NAMALWA (cell line): Measurements from ENCODE around the gene PGBD5.

Experiments used
- DNase-seq: peaks from one replicate; pipeline ENCODE4 v3.0.0-alpha.2; 2015; ENCODE audit warnings: low spot score

Gene PGBD5

DNA sequence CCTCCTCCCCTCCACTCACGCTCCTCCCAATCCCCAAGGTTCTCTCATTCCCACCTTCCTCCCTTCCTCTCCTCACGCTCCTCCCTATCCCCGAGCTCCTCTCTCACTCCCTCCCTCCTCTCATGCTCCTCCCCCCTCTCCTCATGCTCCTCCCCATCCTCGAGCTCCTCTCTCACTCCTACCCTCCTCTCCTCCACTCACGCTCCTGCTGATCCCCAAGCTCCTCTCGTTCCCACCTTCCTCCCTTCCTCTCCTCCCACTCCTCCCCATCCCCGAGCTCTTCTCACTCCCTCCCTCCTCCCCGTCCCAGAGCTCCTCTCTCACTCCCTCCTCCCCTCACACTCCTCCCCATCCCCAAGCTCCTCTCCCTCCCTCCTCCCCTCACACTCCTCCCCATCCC is 31.4 kb downstream of the PGBD5 start:
- DNase-seq: no peak

DNA sequence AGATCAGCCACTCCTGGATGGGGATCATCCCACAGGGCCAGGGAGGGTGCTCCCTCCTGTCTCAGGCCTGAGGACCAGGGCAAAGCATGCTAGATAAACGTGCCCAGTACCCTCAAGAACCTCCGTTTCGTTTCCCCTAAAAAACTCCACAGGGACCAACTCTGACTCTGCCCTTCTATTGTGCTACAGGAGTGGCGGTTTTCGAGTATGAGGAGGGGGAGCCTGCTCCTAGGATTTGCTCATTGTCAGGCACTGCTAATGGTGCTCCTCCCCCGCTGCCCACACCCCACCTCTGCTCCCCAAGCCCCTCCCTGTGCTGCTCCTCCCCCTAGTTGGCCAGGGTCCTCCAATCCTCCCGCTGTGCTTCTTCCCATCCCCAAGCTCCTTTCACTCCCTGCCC is 32.0 kb downstream of the PGBD5 start:
- peak; percentile 11 for DNase-seq

- no peak for DNase-seq
Measured at GRCh38 chr1:230393722-230394121, 32.4 kb downstream of the PGBD5 start.

GRCh38 chr1:230392920-230393521 is 33.1 kb downstream of the PGBD5 start:
- DNase-seq: no peak

DNA sequence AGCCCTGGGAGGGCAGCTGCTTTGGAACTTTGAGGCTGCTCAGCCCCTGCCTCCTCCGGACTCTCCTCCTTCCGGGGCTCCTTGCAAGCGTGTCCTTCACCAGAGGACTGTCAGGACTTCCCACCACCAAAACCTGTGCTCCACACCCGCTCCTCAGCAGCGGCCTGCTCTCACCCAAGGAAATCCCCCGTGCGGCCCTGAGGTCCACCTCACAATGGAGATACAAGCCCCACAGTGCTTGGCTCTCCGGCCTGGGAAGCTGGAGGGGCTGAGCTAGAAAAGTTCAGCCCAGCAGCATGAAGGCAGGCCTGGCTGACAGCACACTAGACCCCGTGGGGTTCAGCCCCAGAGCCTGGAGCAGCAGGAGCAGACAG is 33.6 kb downstream of the PGBD5 start:
- DNase-seq: no peak

DNA sequence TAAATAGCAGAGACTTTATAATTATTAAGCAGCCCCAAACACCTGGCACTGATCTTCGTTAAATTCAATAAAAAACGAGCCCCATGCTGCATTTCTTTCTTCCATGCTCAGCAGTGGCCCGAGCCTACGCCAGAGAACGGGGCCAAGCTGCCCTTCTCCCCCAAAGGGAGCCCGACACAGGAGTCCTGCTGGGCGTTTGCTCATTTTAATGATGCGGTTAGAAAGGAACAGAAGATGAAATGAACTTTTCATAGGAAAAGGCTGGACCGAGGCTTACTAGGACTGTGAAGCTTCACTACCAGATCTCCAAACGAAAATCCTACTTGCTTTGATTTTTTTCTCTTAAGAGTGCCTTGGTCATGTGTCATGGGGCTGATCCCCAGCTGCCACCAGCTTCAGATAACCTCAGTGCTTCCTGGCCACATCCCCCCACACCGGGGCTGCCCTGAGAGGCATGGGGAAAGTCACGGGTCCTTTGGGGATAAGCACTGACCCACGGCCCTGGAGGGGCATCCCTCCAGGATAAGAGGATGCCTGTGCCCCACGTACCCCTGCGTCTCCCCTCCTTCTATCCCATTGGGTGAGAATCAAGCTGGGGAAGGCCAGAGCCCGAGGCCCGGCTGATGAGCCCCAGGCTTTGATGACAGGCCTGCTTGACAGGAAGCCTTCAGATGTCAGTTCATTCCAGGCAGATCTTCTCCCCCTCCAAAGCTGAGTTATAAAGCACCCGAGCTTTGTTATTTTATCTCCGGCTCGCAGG is 34.2 kb downstream of the PGBD5 start:
- no peak for DNase-seq

DNA sequence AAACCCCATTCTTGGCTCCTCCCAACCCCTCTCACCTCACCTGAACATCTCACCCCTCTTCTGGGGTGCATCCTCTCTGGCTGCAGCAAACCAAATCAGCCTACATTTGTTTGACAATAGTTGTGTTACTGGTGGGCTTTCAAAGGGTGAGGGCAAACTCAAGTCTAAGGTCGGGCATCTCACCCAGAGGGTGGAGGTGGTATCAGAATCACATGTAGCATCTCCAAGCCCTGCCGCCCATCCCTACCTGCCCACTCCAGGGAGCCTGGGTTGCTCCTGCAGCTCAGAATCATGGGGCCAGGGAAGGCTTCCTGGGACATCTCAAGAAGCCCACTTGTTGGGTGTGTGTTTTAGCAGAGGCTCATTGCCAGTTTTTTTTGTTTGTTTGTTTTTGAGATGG is 35.8 kb downstream of the PGBD5 start:
- no peak for DNase-seq

DNA sequence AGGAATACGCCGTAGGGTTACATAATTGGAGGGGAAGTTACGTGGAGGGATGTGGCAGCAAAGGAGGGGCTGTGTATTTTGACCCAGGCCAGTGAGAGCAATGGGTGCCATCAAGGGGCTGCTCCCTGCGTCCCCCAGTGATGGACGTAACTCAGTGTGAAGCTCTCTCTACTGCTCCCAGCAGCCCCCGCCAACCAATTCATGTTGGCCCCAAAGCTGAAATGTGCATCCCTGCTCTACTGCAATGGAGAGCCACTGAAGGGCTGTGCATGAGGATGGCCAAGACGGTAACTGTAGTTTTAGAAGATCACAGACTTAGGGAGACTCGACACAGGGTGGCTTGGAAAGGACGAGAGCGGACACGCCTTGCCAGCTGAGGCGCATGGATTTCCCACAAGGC is 38.3 kb downstream of the PGBD5 start:
- DNase-seq: no peak

DNA sequence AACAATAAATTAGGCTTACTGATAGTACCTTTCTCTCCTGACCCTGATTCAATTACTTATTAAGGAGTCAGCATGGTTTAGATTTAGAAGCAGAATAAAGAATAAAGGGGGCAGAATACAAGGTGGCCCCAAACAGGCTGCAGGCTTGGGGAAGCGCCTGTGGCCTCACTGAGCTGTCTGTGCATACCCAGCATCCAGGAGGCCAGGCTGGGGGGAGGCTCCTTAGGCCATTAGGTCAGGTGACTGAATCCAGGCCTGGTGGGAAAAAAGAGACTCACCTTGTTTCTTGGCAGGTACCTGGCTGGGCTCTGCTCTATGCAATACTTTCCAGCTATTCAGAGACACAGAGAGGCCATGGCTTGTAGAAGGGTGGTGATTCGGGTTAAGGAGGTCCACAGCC is 38.8 kb downstream of the PGBD5 start:
- no peak for DNase-seq

- DNase-seq: no peak
Measured at GRCh38 chr1:230386637-230387262, 39.4 kb downstream of the PGBD5 start.

GRCh38 chr1:230385930-230386329 is 40.2 kb downstream of the PGBD5 start:
- no peak for DNase-seq

DNA sequence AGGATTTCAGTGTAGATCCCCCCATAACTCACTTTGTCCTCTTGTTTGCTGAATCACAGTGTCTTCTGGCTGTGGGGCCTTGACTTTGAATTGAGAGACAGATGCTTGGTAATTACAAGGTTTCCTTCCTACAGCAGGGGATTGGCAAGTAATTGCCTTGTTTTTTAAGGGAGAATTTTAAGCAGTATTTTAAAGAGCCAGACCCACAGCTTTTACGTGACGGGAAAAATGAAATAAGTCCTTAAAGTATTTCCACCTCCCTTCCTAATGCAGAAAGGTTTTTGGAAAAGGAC is 41.0 kb downstream of the PGBD5 start:
- DNase-seq: no peak

GRCh38 chr1:230384380-230385157 is 41.6 kb downstream of the PGBD5 start:
- no peak for DNase-seq

DNA sequence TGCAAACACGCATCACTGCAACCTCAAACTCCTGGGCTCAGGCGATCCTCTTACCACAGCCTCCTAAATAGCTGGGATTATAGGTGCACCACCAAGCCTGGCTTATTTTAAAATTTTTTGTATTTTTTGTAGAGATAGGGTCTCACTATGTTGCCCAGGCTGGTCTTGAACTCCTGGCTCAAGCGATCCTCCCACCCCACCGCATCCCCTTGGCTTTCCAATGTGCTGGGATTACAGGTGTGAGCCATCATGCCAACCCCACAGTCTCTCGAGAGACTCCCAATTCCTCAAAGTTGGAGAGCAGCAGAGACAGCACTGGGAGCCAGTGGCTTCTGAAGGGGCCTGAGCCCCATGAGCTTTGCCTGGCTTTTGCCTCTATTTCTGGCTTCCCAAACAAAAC is 42.7 kb downstream of the PGBD5 start:
- no peak for DNase-seq

- DNase-seq: no peak
Measured at GRCh38 chr1:230382001-230382491, 44.1 kb downstream of the PGBD5 start.

- no peak for DNase-seq
Measured at GRCh38 chr1:230381585-230381984, 44.5 kb downstream of the PGBD5 start.

DNA sequence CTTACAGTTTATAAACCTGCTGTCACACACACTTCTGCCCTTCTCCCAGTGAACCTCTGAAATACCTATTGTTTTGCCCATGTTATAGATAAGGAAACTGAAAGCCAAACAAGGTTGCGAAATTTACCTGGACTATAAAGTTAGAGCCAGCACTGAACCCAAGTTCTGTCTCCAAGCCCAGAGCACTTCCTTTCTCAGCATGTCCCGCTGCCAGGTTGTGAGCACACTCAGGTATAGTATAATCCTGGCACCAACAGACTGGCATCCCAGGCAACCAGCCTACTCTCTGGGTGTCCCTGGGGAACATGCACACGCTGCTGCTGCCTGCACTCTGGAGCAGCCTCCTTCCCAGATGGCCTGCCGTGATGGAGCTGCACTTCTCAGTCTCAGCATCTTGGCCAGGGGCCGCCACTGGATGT is 45.1 kb downstream of the PGBD5 start:
- DNase-seq: no peak

GRCh38 chr1:230379928-230380327 is 46.2 kb downstream of the PGBD5 start:
- no peak for DNase-seq

GRCh38 chr1:230379462-230379861 is 46.7 kb downstream of the PGBD5 start:
- no peak for DNase-seq

DNA sequence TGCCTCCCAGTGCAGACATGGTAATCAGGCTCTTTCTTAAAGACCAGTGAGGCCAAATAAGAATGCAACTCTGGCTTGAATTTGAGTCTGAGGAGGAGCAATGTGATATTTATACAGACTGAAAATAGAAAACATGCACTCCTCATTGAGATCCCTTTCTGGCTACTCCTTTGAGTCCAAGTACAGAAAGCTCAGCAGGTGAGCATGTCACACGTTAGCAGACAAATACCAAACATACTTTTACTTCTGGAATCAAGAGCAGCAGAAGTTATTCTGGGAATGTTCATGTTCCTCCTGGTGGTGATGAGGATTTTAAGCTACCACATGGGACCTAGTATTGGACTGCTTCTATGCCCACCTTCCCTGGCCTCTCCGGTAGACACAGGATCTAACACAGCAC is 48.3 kb downstream of the PGBD5 start:
- no peak for DNase-seq

- DNase-seq: no peak
Measured at GRCh38 chr1:230377324-230377723, 48.8 kb downstream of the PGBD5 start.

DNA sequence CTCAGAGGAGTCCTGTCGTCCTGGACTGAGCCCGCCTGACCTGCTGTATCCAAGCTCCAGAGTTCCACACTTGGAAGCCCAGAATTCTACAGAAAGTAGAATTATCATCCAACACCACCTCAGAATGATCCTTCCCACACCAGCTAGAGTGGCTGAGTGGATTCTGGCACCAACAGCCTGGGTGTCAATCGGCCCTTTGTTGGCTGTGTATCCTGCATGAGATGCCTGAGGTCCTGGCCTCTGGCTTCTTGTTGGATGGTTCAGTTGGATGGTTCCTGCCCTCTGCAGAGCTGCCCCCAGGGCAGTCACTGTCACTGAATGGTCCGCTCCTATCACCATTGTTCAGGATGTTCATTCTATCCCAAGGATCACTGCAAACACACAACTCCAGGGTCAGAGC is 49.8 kb downstream of the PGBD5 start:
- DNase-seq: no peak

DNA sequence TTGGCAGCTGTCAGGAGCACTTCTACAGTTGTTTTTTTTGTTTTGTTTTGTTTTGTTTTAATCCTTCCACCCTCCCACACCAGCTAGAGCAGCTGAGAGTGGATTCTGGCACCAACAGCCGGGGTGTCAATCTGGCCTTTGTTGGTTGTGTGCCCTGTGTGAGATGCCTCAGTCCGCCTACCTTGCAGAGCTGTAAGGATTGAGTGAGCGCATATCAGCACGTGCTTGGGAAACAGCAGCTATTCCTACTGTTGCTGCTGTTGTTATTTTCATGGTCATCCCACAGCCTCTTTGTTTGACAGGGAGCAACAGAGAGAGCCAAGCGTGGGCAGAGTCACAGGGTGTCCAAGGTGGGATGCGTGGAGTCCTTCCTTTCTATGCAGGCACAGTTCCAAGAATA is 50.4 kb downstream of the PGBD5 start:
- no peak for DNase-seq
